ENCODE results near the gene RBM47. TPM values are rescaled to one million over a fixed set of nuclear protein-coding genes. Genes with fewer than 3 reads are reported as not detected.

RBM47 gene
- total and polyA plus RNA-seq, 4 donors = 25.9 to 119 (median 94.0) TPM

DNA sequence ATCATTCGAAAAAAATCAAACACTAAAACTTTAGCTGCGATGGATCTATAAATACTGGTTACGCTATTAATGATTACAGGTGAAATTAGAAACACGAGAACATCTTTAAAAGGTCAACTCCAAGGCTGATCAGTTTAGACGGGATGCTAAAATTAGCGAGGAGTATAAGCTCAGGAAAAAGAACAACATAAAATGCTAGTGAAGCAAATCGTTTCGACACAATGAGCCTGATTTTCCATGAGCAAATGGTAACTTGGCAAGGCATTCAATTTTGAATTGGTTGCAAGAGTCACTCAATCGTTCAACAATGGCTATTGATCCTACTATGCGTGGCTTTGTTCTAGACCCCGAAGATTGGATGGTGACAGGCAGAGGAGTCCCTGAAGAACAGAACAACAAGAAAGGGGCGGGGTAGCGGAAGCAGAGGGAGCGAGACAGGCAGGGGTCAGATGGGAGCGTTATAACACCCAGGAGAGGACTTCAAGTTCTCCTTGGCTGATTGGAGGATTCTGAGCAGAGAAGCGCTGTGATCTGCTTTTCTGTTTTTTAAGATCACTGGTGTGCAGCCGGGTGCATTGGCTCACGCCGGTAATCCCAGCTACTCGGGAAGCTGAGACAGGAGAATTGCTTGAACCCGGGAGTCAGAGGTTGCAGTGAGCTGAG, 146.5 kb downstream of the RBM47 start:
- no peaks in the 10 kb centered on the region for H3K9me3 ChIP-seq (ENCODE audit: control insufficient read depth in 4 of 4, insufficient read depth in 3 of 4, low read length in 3 of 4)
- no peak overlapping the region for H3K27ac ChIP-seq (ENCODE audit: low read depth in 1 of 2, low read length in 1 of 2)
- ATAC-seq (ENCODE audit: insufficient read depth, low FRiP score) (no peak), DNase-seq (no peak)
- H3K36me3 ChIP-seq (ENCODE audit: control insufficient read depth in 4 of 4, insufficient read depth in 4 of 4, low read length in 4 of 4) = no peaks in the 10 kb centered on the region
- H3K4me1 ChIP-seq (ENCODE audit: control insufficient read depth in 5 of 5, insufficient read depth in 5 of 5, low read length in 5 of 5) = no peaks in the 10 kb centered on the region
- 85 to 90% methylated on average over 21 of the region's 21 CpGs for WGBS, 2 donors
- no peaks in the 10 kb centered on the region for H3K27me3 ChIP-seq (ENCODE audit: control insufficient read depth in 3 of 3, insufficient read depth in 3 of 3, low read length in 2 of 3)
- no peak overlapping the region for H3K9ac ChIP-seq (ENCODE audit: insufficient read depth in 1 of 2, low read length in 2 of 2)
- TF ChIP-seq, protein P1, sequence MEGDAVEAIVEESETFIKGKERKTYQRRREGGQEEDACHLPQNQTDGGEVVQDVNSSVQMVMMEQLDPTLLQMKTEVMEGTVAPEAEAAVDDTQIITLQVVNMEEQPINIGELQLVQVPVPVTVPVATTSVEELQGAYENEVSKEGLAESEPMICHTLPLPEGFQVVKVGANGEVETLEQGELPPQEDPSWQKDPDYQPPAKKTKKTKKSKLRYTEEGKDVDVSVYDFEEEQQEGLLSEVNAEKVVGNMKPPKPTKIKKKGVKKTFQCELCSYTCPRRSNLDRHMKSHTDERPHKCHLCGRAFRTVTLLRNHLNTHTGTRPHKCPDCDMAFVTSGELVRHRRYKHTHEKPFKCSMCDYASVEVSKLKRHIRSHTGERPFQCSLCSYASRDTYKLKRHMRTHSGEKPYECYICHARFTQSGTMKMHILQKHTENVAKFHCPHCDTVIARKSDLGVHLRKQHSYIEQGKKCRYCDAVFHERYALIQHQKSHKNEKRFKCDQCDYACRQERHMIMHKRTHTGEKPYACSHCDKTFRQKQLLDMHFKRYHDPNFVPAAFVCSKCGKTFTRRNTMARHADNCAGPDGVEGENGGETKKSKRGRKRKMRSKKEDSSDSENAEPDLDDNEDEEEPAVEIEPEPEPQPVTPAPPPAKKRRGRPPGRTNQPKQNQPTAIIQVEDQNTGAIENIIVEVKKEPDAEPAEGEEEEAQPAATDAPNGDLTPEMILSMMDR (IDR thresholded peaks at IDR 0.05; ENCODE audit: control extremely low read depth, extremely low read depth) = no peak
- no peak overlapping the region for H3K4me3 ChIP-seq

DNA sequence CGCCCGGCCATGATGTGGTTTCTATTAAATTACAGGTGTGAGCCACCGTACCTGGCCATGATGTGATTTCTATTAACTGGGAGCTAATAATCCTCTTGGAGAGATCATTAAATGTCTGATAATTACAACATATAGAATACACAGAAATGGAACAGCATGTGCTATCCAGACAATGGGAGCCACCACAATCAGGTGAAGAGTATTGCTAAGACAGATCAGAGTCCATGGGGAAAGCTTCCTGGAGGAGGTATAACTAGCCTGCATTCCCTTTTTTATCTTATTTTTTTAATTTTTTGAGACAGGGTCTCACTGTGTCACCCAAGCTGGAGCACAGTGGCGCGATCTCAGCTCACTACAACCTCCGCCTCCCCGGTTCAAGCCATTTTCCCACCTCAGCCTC, 147.7 kb downstream of the RBM47 start:
- Histone ChIP-seq H3K36me3 (ENCODE audit: control insufficient read depth in 4 of 4, insufficient read depth in 4 of 4, low read length in 4 of 4) (no peaks in the 10 kb centered on the region), H3K9me3 (ENCODE audit: control insufficient read depth in 4 of 4, insufficient read depth in 3 of 4, low read length in 3 of 4) (no peaks in the 10 kb centered on the region), H3K4me3 (no peak overlapping the region), H3K27me3 (ENCODE audit: control insufficient read depth in 3 of 3, insufficient read depth in 3 of 3, low read length in 2 of 3) (no peaks in the 10 kb centered on the region), H3K4me1 (ENCODE audit: control insufficient read depth in 5 of 5, insufficient read depth in 5 of 5, low read length in 5 of 5) (peaks cover 0 to under 1% (median 0%) of the 10 kb centered on the region in 5 donors), H3K9ac (ENCODE audit: insufficient read depth in 1 of 2, low read length in 2 of 2) (no peak overlapping the region), H3K27ac (ENCODE audit: low read depth in 1 of 2, low read length in 1 of 2) (no peak overlapping the region)
- 96 to 97% methylated on average over 7 of the region's 7 CpGs for WGBS, 2 donors
- DNase-seq (no peak), ATAC-seq (ENCODE audit: insufficient read depth, low FRiP score) (no peak)
- TF ChIP-seq, protein P1 (IDR thresholded peaks at IDR 0.05; ENCODE audit: control extremely low read depth, extremely low read depth) = no peak

DNA sequence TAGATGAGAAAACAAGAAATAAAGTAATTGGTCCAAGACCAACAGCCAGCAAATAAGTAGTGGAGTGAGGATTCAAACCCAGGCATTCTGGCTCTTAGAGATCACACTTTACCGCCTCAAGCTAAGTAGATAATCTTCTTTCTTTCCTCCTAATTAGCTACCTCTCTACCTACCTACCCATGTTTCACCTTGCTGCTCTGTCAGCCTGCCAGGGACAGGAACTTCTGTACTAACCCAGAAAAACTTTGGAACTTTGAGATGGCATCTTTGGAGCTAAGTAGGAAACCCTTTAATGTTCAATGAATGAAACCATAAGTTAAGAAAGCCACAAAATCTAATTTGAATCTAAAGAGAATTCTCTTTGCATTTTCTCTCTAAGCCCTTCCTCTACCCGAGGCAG, 149.4 kb downstream of the RBM47 start:
- no peak for DNase-seq
- Histone ChIP-seq H3K27ac (ENCODE audit: low read depth in 1 of 2, low read length in 1 of 2) (no peak overlapping the region), H3K4me3 (no peak overlapping the region), H3K9ac (ENCODE audit: insufficient read depth in 1 of 2, low read length in 2 of 2) (no peak overlapping the region), H3K4me1 (ENCODE audit: control insufficient read depth in 5 of 5, insufficient read depth in 5 of 5, low read length in 5 of 5) (peaks cover 0 to 9% (median 0%) of the 10 kb centered on the region in 5 donors), H3K9me3 (ENCODE audit: control insufficient read depth in 4 of 4, insufficient read depth in 3 of 4, low read length in 3 of 4) (no peaks in the 10 kb centered on the region), H3K36me3 (ENCODE audit: control insufficient read depth in 4 of 4, insufficient read depth in 4 of 4, low read length in 4 of 4) (no peaks in the 10 kb centered on the region), H3K27me3 (ENCODE audit: control insufficient read depth in 3 of 3, insufficient read depth in 3 of 3, low read length in 2 of 3) (no peaks in the 10 kb centered on the region)
- ATAC-seq (ENCODE audit: insufficient read depth, low FRiP score) = no peak
- TF ChIP-seq, protein P1 (IDR thresholded peaks at IDR 0.05; ENCODE audit: control extremely low read depth, extremely low read depth) = no peak
- 72 to 76% methylated on average over 2 of the region's 2 CpGs for WGBS, 2 donors

DNA sequence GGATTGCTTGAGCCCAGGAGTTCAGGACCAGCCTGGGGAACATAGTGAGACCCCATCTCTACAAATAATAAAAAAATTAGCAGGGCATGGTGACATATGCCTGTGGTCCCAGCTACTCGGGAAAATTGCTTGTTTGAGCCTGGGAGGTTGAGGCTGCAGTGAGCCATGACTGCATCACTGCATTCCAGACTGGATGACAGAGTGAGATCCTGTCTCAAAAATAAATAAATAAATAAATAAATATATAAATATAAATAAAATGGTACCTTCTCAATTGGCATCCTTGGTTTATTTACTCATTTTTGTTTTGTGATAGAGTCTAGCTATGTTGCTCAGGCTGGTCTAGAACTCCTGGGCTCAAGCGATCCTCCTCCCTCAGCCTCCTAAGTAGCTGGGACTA, 150.3 kb downstream of the RBM47 start:
- no peak overlapping the region for H3K4me3 ChIP-seq
- ATAC-seq (ENCODE audit: insufficient read depth, low FRiP score) (no peak), DNase-seq (no peak)
- no peaks in the 10 kb centered on the region for H3K36me3 ChIP-seq (ENCODE audit: control insufficient read depth in 4 of 4, insufficient read depth in 4 of 4, low read length in 4 of 4)
- H3K27me3 ChIP-seq (ENCODE audit: control insufficient read depth in 3 of 3, insufficient read depth in 3 of 3, low read length in 2 of 3) = no peaks in the 10 kb centered on the region
- H3K9ac ChIP-seq (ENCODE audit: insufficient read depth in 1 of 2, low read length in 2 of 2) = no peak overlapping the region
- peaks cover 0 to 9% (median 0%) of the 10 kb centered on the region in 5 donors for H3K4me1 ChIP-seq (ENCODE audit: control insufficient read depth in 5 of 5, insufficient read depth in 5 of 5, low read length in 5 of 5)
- TF ChIP-seq, protein P1 (IDR thresholded peaks at IDR 0.05; ENCODE audit: control extremely low read depth, extremely low read depth) = no peak
- no peak overlapping the region for H3K27ac ChIP-seq (ENCODE audit: low read depth in 1 of 2, low read length in 1 of 2)
- WGBS, 2 donors = 47 to 78% methylated on average over 2 of the region's 2 CpGs
- no peaks in the 10 kb centered on the region for H3K9me3 ChIP-seq (ENCODE audit: control insufficient read depth in 4 of 4, insufficient read depth in 3 of 4, low read length in 3 of 4)
